Panc1 (cell line): ENCODE measurements around the gene TAP2.

Source experiments
- TF ChIP-seq, protein P1 (sequence below): fragments of 450-650 bp; IDR thresholded peaks from 2 replicates; pipeline ENCODE4 v1.5.1; 2017; ENCODE audit warnings: mild to moderate bottlenecking
- TF ChIP-seq, protein P2 (sequence below), 2 experiments: IDR thresholded peaks; 2 replicates each; pipeline ENCODE4 v1.6.1; 2011 to 2012; ENCODE audit warnings: low read depth in 2 of 2, control low read depth in 1 of 2, low read length in 1 of 2, mild to moderate bottlenecking in 1 of 2, moderate library complexity in 1 of 2; ENCODE audit not compliant: insufficient read depth in 1 of 2

DNA sequence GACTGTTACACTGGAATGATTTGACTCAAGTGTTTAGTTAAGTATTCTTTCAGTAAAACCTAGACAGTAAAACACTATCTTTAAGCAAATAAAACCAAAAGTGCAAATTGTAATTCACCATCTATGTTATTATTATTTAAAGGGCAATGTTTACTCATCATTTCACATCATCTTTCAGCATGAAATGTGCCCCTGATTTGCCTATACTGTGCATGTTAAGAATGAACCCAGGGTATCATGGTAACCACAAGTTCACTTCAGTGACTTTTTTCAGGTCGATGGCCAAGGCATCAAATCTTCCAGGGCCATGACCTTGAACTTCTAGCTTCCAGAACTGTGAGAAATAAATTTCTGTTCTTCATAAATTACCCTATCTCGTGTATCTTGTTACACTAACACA, 19.7 kb downstream of the TAP2 start:
- TF ChIP-seq, protein P1, sequence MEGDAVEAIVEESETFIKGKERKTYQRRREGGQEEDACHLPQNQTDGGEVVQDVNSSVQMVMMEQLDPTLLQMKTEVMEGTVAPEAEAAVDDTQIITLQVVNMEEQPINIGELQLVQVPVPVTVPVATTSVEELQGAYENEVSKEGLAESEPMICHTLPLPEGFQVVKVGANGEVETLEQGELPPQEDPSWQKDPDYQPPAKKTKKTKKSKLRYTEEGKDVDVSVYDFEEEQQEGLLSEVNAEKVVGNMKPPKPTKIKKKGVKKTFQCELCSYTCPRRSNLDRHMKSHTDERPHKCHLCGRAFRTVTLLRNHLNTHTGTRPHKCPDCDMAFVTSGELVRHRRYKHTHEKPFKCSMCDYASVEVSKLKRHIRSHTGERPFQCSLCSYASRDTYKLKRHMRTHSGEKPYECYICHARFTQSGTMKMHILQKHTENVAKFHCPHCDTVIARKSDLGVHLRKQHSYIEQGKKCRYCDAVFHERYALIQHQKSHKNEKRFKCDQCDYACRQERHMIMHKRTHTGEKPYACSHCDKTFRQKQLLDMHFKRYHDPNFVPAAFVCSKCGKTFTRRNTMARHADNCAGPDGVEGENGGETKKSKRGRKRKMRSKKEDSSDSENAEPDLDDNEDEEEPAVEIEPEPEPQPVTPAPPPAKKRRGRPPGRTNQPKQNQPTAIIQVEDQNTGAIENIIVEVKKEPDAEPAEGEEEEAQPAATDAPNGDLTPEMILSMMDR = no peak
- TF ChIP-seq, protein P2, sequence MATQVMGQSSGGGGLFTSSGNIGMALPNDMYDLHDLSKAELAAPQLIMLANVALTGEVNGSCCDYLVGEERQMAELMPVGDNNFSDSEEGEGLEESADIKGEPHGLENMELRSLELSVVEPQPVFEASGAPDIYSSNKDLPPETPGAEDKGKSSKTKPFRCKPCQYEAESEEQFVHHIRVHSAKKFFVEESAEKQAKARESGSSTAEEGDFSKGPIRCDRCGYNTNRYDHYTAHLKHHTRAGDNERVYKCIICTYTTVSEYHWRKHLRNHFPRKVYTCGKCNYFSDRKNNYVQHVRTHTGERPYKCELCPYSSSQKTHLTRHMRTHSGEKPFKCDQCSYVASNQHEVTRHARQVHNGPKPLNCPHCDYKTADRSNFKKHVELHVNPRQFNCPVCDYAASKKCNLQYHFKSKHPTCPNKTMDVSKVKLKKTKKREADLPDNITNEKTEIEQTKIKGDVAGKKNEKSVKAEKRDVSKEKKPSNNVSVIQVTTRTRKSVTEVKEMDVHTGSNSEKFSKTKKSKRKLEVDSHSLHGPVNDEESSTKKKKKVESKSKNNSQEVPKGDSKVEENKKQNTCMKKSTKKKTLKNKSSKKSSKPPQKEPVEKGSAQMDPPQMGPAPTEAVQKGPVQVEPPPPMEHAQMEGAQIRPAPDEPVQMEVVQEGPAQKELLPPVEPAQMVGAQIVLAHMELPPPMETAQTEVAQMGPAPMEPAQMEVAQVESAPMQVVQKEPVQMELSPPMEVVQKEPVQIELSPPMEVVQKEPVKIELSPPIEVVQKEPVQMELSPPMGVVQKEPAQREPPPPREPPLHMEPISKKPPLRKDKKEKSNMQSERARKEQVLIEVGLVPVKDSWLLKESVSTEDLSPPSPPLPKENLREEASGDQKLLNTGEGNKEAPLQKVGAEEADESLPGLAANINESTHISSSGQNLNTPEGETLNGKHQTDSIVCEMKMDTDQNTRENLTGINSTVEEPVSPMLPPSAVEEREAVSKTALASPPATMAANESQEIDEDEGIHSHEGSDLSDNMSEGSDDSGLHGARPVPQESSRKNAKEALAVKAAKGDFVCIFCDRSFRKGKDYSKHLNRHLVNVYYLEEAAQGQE (IDR thresholded peaks at IDR 0.05; ENCODE audit: insufficient read depth in 1 of 2, low read depth in 2 of 2, low read length in 1 of 2) = no peak
